GM23338 (cell line): ENCODE data around the gene C22orf23. TPM values are rescaled to one million over a fixed set of nuclear protein-coding genes. Genes with fewer than 3 reads are reported as not detected.
A peak's percentile ranks its signal among the peaks of the same experiment; 100 is the strongest.

Experiments
- ATAC-seq: fragments of 200-7000 bp; cut with Tn5 transposase; 3 replicates; pipeline ENCODE4 v1.9.1; 2020
- DNase-seq: peaks from one replicate; pipeline ENCODE4 v3.0.0-alpha.2; 2015; ENCODE audit warnings: low spot score
- H2AFZ ChIP-seq: fragments of 200-600 bp; sonication (generic); 2 replicates; pipeline ENCODE4 v1.8.0; 2016; ENCODE audit warnings: antibody characterized with exemption, mild to moderate bottlenecking, moderate library complexity
- H3F3A ChIP-seq: fragments of 200-600 bp; sonication (generic); replicated peaks from 2 replicates; pipeline ENCODE4 v1.8.0; 2017; ENCODE audit warnings: antibody characterized with exemption, mixed run types, low read depth
- H3K27ac ChIP-seq: fragments of 200-600 bp; sonication (generic); 2 replicates; pipeline ENCODE4 v1.6.1; 2016; ENCODE audit warnings: low read depth
- H3K27me3 ChIP-seq: fragments of 200-600 bp; sonication (generic); 2 replicates; pipeline ENCODE4 v1.8.0; 2016; ENCODE audit warnings: mild to moderate bottlenecking, mixed run types, moderate library complexity; ENCODE audit not compliant: insufficient read depth
- H3K36me3 ChIP-seq: fragments of 200-600 bp; sonication (generic); 2 replicates; pipeline ENCODE4 v1.8.0; 2016; ENCODE audit warnings: mild to moderate bottlenecking; ENCODE audit not compliant: insufficient read depth
- H3K4me1 ChIP-seq: fragments of 200-600 bp; sonication (generic); 2 replicates; pipeline ENCODE4 v1.8.0; 2016; ENCODE audit warnings: mild to moderate bottlenecking, moderate library complexity; ENCODE audit not compliant: insufficient read depth
- H3K4me2 ChIP-seq: fragments of 200-600 bp; sonication (generic); 2 replicates; pipeline ENCODE4 v1.7.1; 2017; ENCODE audit warnings: mixed run types
- H3K4me3 ChIP-seq: fragments of 200-600 bp; sonication (generic); 2 replicates; pipeline ENCODE4 v1.6.1; 2016; ENCODE audit warnings: mixed run types
- H3K79me2 ChIP-seq: fragments of 200-600 bp; sonication (generic); replicated peaks from 2 replicates; pipeline ENCODE4 v1.8.0; 2017; ENCODE audit warnings: mild to moderate bottlenecking; ENCODE audit not compliant: insufficient read depth
- H3K9me2 ChIP-seq: fragments of 200-600 bp; sonication (generic); 2 replicates; pipeline ENCODE4 v1.8.0; 2017; ENCODE audit not compliant: insufficient read depth
- H4K20me1 ChIP-seq: fragments of 200-600 bp; sonication (generic); replicated peaks from 2 replicates; pipeline ENCODE4 v1.8.0; 2017; ENCODE audit warnings: mild to moderate bottlenecking; ENCODE audit not compliant: insufficient read depth
- H3K27ac Mint-ChIP-seq: 2 replicates; pipeline ENCODE4 v1.8.0; 2020; ENCODE audit warnings: inconsistent platforms, mild to moderate bottlenecking, moderate library complexity, mixed read lengths
- H3K27me3 Mint-ChIP-seq: 3 replicates; pipeline ENCODE4 v1.8.0; 2022; ENCODE audit warnings: low read depth, mild to moderate bottlenecking, moderate library complexity, mixed read lengths, inconsistent platforms; ENCODE audit not compliant: insufficient read depth, poor library complexity
- H3K36me3 Mint-ChIP-seq: 3 replicates; pipeline ENCODE4 v1.8.0; 2021; ENCODE audit warnings: low read depth, mild to moderate bottlenecking, inconsistent platforms, moderate library complexity, mixed read lengths
- H3K4me1 Mint-ChIP-seq: 3 replicates; pipeline ENCODE4 v1.8.0; 2020; ENCODE audit warnings: mild to moderate bottlenecking, inconsistent platforms, mixed read lengths
- H3K4me3 Mint-ChIP-seq: 3 replicates; pipeline ENCODE4 v1.8.0; 2021; ENCODE audit warnings: moderate library complexity, mild to moderate bottlenecking, inconsistent platforms, mixed read lengths
- H3K9me3 Mint-ChIP-seq: 3 replicates; pipeline ENCODE4 v1.8.0; 2020; ENCODE audit warnings: moderate library complexity, mild to moderate bottlenecking, inconsistent platforms, mixed read lengths
- STAT1 ChIP-seq: IDR thresholded peaks from one replicate; pipeline ENCODE4 v1.6.1; 2016; ENCODE audit warnings: antibody characterized with exemption; ENCODE audit not compliant: unreplicated experiment
- microRNA-seq: library from miRNA; unstranded; fragments of <30 nt; microRNA quantifications from one replicate; pipeline ENCODE4, GENCODE V29; 2017
- polyA plus RNA-seq: library from polyadenylated mRNA; unstranded; fragments of >200 nt; fragmentation: Nextera tagmentation; extraction: Ambion mirVana; gene quantifications from 2 replicates; pipeline ENCODE4 v1.2.1, GENCODE V29; 2016
- total RNA-seq: library from RNA; depleted of rRNA; stranded (reverse); fragments of >200 nt; shearing (Covaris generic); gene quantifications from 2 replicates; pipeline ENCODE4 v1.2.3, GENCODE V29; 2014; rRNA removed

C22orf23 gene
- total and polyA plus RNA-seq, 2 experiments from 2014 or later = 0.38 TPM; not detected in 1

- peaks cover 36% of the 10 kb centered on the region for H3F3A ChIP-seq
- H3K27me3 ChIP-seq = no peaks in the 10 kb centered on the region
- Mint-ChIP-seq H3K27me3 (peaks cover 12% of the 10 kb centered on the region), H3K4me1 (peaks cover 46% of the 10 kb centered on the region), H3K4me3 (peak overlapping the region; percentile 2; the same call in 1 of the 3 replicates), H3K36me3 (peaks cover 29% of the 10 kb centered on the region), H3K9me3 (no peaks in the 10 kb centered on the region), H3K27ac (peak overlapping the region; percentile 87)
- H2AFZ ChIP-seq = no peak overlapping the region
- H3K4me1 ChIP-seq = peaks cover 39% of the 10 kb centered on the region
- H3K79me2 ChIP-seq = no peaks in the 10 kb centered on the region
- H3K4me2 ChIP-seq = no peak overlapping the region
- H3K9me2 ChIP-seq = no peaks in the 10 kb centered on the region
- TF ChIP-seq STAT1 = no peak
- H3K27ac ChIP-seq = peak overlapping the region; percentile 94; the same call in 1 of the 2 replicates
- ATAC-seq = no peak
- no peak overlapping the region for H3K4me3 ChIP-seq
- peaks cover 1% of the 10 kb centered on the region; the same call in 1 of the 2 replicates for H4K20me1 ChIP-seq
- peaks cover 9% of the 10 kb centered on the region for H3K36me3 ChIP-seq
- no peak for DNase-seq
These were observed 59.8 kb downstream of the C22orf23 start for GRCh38 chr22:37893583-37893983.

Small RNA genes within 50 kb of the gene (microRNA-seq; reads per million reads assigned to microRNA genes)
- gene MIR4534 (not detected), gene MIR6820 (0.89 reads per million)

Other genes with a start within 250 kb of the C22orf23 start
- 61.3 and 87.3 TPM in 2 replicates for gene GCAT, start 145.7 kb downstream of the C22orf23 start, total RNA-seq
- gene GCAT, start 145.7 kb downstream of the C22orf23 start, polyA plus RNA-seq = 36.8 and 39.1 TPM in 2 replicates
- 0.23 and 0.63 TPM in 2 replicates for gene GALR3, start 130.2 kb downstream of the C22orf23 start, total RNA-seq
- 0.36 TPM in 1 of 2 replicates, not detected in the other for gene GALR3, start 130.2 kb downstream of the C22orf23 start, polyA plus RNA-seq
- 13.0 and 13.6 TPM in 2 replicates for gene ANKRD54, start 109.3 kb downstream of the C22orf23 start, total RNA-seq
- 14.0 and 14.1 TPM in 2 replicates for gene ANKRD54, start 109.3 kb downstream of the C22orf23 start, polyA plus RNA-seq
- 420 and 459 TPM in 2 replicates for gene EIF3L, start 104.2 kb downstream of the C22orf23 start, total RNA-seq
- gene EIF3L, start 104.2 kb downstream of the C22orf23 start, polyA plus RNA-seq = 430 and 466 TPM in 2 replicates
- gene MICALL1, start 47.3 kb downstream of the C22orf23 start, total RNA-seq = 33.1 and 34.8 TPM in 2 replicates
- 4.8 and 5.9 TPM in 2 replicates for gene MICALL1, start 47.3 kb downstream of the C22orf23 start, polyA plus RNA-seq
- 64.6 and 144 TPM in 2 replicates for gene POLR2F, start 98 bp upstream of the C22orf23 start, total RNA-seq
- gene POLR2F, start 98 bp upstream of the C22orf23 start, polyA plus RNA-seq = 429 and 450 TPM in 2 replicates
- 2.1 and 2.3 TPM in 2 replicates for gene SOX10, start 31.0 kb upstream of the C22orf23 start, total RNA-seq
- 1.1 and 1.3 TPM in 2 replicates for gene SOX10, start 31.0 kb upstream of the C22orf23 start, polyA plus RNA-seq
- 28.3 and 36.2 TPM in 2 replicates for gene PICK1, start 103.8 kb upstream of the C22orf23 start, total RNA-seq
- gene PICK1, start 103.8 kb upstream of the C22orf23 start, polyA plus RNA-seq = 14.0 and 15.9 TPM in 2 replicates
- 0.66 and 1.0 TPM in 2 replicates for gene SLC16A8, start 130.6 kb upstream of the C22orf23 start, total RNA-seq
- 0.52 and 0.56 TPM in 2 replicates for gene SLC16A8, start 130.6 kb upstream of the C22orf23 start, polyA plus RNA-seq
- 3.9 and 5.6 TPM in 2 replicates for gene BAIAP2L2, start 157.1 kb upstream of the C22orf23 start, total RNA-seq
- gene BAIAP2L2, start 157.1 kb upstream of the C22orf23 start, polyA plus RNA-seq = 5.6 and 7.6 TPM in 2 replicates
- 6.3 and 12.6 TPM in 2 replicates for gene PLA2G6, start 228.2 kb upstream of the C22orf23 start, total RNA-seq
- 4.5 and 5.8 TPM in 2 replicates for gene PLA2G6, start 228.2 kb upstream of the C22orf23 start, polyA plus RNA-seq
- gene MAFF, start 248.4 kb upstream of the C22orf23 start, total RNA-seq = 7.7 and 8.9 TPM in 2 replicates
- 2.2 and 2.3 TPM in 2 replicates for gene MAFF, start 248.4 kb upstream of the C22orf23 start, polyA plus RNA-seq